GM19463 (cell line): Measurements from ENCODE around the gene MOGAT1.

Source experiments
- ATAC-seq: cut with Tn5 transposase; IDR thresholded peaks from one replicate; pipeline ENCODE4 v1.9.1; 2021; ENCODE audit warnings: mild to moderate bottlenecking, moderate library complexity; ENCODE audit not compliant: unreplicated experiment

MOGAT1 gene, protein sequence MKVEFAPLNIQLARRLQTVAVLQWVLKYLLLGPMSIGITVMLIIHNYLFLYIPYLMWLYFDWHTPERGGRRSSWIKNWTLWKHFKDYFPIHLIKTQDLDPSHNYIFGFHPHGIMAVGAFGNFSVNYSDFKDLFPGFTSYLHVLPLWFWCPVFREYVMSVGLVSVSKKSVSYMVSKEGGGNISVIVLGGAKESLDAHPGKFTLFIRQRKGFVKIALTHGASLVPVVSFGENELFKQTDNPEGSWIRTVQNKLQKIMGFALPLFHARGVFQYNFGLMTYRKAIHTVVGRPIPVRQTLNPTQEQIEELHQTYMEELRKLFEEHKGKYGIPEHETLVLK

GRCh38 chr2:222671259-222672067, at the start of gene MOGAT1:
TSS of gene MOGAT1 (plus strand) at chr2:222671658. CDS start at chr2:222671786, 128 bp downstream.
- peak; percentile 62 for ATAC-seq

DNA sequence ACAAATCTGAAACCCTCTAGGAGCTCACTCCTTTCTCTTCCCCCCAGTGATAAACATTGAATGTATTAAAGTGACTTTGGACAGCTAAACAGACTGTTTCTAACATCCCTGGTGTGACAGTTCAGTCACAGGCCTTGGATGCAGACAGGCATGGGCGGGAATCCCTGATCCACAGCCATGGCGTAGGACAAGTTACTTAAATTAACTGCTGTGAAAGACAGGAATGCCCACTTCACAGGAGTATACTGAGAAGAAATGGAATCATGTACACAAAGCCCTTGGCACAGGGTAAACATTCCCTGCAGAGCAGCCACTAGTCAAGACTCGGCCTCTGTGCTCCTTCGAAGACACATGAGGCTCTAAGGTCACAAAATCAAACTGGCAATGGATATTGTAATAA, 49.6 kb upstream of the MOGAT1 start:
- no peak for ATAC-seq

DNA sequence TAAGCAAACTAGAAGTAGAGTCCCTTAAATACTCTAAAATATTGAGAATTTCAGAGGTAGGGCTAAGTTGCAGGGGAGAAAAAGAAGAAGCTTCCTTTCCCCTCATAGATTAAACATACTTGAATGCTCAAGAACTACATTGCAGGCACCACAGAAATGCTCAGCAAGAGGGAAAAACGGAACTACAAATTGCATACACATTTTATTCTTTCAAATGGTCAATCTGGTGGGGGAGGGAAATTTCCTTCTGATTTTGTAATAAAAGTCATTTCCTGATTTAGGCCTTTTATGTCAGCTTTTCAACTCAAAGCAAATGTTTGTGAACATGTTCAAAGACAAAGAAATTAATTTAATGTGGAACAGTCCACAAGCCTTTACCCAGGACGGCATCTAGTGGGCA, 48.5 kb upstream of the MOGAT1 start:
- ATAC-seq: no peak

- ATAC-seq: no peak
Observed at GRCh38 chr2:222623756-222624309, 47.6 kb upstream of the MOGAT1 start.

- ATAC-seq: no peak
Observed at GRCh38 chr2:222627764-222628163, 43.7 kb upstream of the MOGAT1 start.

DNA sequence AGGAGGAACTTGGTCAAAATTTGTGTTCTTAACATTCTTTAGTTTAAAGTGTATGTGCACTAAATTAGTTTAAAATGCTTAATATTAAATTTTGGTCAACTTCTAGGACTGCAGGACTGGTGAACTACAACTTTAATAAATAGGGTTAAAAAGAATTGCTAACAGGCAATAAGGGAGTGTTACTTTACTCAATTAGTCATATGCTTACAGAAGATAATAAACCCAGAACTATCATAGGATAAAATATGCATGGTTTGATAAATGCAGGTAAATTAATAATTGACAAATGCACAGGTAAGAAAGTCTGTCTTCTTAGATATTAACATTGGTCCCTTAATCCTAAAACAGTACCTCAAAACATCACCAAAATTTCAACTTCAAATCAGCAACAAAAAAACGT, 36.2 kb upstream of the MOGAT1 start:
- ATAC-seq: no peak

DNA sequence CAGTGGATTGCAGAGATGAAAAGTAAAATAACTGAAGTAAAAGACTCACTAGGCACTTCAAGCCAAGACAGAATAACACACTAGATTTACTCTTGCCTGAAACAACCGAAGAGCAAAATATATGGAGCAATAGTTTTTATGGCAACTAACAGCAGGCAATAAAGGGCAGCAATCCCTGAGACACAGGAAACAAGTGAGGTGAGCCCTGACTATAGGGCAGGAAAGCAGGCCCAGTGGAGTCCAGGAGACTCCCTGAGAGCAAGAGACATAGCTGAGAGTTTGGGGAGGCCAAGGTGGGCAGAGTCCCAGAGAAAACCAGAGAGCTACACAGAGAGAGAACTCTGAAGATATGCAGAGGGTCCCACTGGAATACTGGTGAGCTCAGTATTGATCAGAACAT, 34.4 kb upstream of the MOGAT1 start:
- no peak for ATAC-seq

- ATAC-seq: no peak
Observed at GRCh38 chr2:222641336-222641735, 30.1 kb upstream of the MOGAT1 start.

- ATAC-seq: no peak
Observed at GRCh38 chr2:222643134-222643533, 28.3 kb upstream of the MOGAT1 start.

GRCh38 chr2:222646008-222646407, 25.4 kb upstream of the MOGAT1 start:
- ATAC-seq: no peak

DNA sequence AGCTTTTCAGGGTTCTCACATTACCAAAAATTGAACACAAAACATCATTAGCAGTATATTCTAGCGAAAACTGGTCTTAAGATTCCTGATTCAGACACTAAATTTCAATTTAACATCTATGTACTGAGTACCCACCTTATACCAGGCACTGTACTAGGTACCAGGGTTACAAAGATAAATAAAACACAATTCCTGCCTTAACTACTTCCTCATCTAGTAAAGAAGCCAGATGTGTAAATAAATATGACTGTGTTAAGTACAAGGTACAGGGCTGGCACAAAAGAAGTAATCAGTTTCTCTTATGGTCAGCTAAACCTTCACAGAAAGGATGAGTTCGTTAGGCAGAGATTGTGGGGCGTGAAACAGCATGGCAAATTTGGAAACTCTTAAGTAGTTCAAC, 21.7 kb upstream of the MOGAT1 start:
- ATAC-seq: no peak

- ATAC-seq: no peak
Observed at GRCh38 chr2:222651718-222652418, 19.6 kb upstream of the MOGAT1 start.

DNA sequence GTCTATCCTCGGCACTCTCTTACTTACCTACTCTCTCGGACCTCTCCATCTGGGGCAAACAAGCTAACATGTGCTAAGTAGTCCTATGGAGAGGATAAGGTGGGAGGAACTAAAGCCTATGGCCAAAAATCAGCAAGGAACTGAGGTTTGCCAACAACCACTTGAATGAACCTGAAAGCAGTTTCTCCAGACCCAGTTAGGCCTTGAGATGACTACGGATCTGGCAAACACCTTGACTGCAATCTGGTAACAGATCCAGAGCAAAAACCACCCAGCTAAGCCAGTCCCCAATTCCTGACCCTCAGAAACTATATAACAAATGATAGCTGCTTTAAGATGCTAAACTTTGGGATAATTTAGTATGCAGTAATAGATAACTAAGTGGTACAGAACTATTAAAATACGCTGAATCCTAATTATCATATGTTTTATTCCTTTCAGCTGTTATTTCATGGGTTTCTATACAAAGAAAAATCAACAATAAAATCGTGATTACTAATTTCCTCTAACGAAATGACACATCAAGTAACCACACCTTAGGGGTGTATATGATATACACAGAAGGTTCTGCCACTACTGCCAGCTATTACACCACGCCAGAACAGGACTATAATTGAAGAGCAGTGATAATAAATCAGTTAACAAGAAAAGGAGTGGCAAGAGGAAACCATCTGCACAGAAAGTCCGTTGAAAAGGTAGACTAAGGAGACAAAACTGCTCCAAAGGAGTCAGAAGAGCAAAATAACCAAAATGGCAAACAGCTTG, 18.8 kb upstream of the MOGAT1 start:
- ATAC-seq: no peak

DNA sequence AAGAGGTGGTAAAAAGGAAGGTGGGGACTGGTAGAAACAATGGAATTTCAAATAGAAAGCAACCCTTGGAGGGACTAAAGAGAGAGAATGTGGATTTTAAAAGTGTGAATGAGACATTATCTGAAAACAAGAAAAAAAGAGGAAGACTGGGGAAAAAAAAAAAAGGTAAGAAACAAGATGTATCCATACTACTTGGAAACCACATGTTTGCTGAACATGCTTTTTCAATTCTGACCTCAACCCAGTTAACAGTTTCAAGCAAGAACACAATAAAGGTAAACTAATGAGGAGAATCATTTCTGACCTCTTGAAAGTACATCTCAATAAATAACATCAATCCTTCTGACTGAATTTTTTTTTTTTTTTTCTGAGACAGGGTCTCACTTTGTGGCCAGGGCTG, 18.2 kb upstream of the MOGAT1 start:
- ATAC-seq: no peak

GRCh38 chr2:222655787-222656525, 15.5 kb upstream of the MOGAT1 start, which contains the start of gene FARSB:
TSS of gene FARSB (minus strand) at chr2:222656092. CDS start at chr2:222656073, 19 bp downstream.
- peak; percentile 89 for ATAC-seq

DNA sequence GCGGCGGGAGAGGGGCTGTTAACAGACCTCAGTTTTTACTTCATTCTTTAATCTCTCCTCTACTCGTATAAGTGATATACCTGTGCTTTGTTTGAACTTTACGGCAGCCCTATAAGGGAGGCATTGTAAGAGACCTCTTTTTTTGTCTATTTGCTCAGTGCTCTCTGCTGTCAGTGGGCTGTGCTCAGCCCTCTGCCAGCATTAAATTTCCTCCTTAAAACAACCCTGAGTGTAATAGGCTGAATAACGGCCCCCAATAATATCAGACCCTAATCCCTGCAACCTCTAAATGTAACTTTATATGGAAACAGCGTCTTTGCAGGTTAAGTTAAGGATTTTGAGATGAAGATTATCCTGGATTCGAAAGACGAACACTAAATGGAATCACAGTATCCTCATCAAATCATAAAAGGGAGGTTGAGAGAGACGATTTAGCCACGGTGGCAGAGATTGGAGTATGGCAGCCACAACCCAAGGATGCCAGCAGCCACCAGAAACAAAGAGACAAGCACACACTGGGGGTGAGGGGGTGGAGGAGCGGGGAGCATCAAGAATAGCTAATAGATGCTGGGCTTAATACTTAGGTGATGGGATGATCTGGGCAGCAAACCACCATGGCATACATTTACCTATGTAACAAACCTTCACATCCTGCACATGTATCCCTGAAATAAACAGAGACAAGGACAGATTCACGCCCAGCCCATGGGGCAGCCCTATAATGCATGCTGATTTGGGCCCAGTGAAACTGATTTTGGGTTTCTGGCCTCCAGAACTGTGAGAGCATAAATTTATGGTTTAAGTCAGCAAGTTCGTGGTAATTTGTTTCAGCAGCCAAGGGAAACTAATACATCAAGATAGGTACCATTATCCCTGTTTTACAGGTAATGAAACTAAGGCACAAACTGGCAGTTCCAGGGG, 14.7 kb upstream of the MOGAT1 start:
- ATAC-seq: peak; percentile 15

- no peak for ATAC-seq
Observed at GRCh38 chr2:222663479-222663878, 8.0 kb upstream of the MOGAT1 start.

DNA sequence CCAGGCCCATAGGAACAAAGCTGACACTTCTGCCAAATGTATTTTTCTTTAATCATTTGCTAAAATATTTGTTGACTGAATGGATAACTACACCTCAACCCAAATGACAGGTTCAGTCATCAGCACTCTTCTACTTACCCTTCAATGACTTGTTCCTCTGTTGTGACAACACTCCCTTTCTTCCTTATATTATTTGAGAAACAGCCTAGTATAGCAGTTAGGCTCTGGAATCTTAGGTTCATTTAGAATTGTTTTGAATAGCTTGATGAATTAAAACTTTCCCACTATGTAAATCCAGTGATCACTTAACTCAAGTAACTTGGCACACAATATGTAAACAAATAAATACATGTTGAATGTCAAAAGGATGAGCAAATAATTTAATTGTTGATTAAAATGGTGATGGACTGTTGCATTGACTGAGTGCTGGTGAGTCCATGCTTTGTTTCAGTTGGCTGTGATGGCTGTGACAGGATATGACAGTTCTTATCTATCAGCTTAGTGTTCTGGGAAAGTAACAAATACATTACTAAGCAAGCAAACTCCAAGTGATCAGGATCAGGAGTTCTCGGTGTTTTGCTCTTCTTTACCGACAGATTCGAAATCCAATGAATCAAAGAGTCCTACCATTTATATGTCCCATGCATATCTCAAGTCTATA, 2.8 kb upstream of the MOGAT1 start:
- ATAC-seq: no peak
